ENCODE measurements around the gene PADI2.

Gene PADI2

GRCh38 chr1:17117451-17118265 lies 1.6 kb downstream of the PADI2 start:
- TF ChIP-seq CTCF (IDR thresholded peaks at IDR 0.05; ENCODE audit: low read length, missing control alignments) = no peak
- no peak for DNase-seq (ENCODE audit: low read depth)
- H3K4me3 ChIP-seq (replicated peaks; ENCODE audit: low read depth, low read length) = no peak overlapping the region

GRCh38 chr1:17116643-17117042 lies 2.6 kb downstream of the PADI2 start:
- TF ChIP-seq CTCF (IDR thresholded peaks at IDR 0.05; ENCODE audit: low read length, missing control alignments) = no peak
- DNase-seq (ENCODE audit: low read depth) = no peak
- H3K4me3 ChIP-seq (replicated peaks; ENCODE audit: low read depth, low read length) = no peak overlapping the region

- no peak overlapping the region for H3K4me3 ChIP-seq (replicated peaks; ENCODE audit: low read depth, low read length)
- no peak for TF ChIP-seq CTCF (IDR thresholded peaks at IDR 0.05; ENCODE audit: low read length, missing control alignments)
- DNase-seq (ENCODE audit: low read depth) = no peak
Observed at GRCh38 chr1:17113963-17114362, 5.3 kb downstream of the PADI2 start.

GRCh38 chr1:17112496-17113236 lies 6.6 kb downstream of the PADI2 start:
- H3K4me3 ChIP-seq (replicated peaks; ENCODE audit: low read depth, low read length) = no peak overlapping the region

GRCh38 chr1:17112076-17112475 lies 7.2 kb downstream of the PADI2 start:
- DNase-seq (ENCODE audit: low read depth) = no peak
- H3K4me3 ChIP-seq (replicated peaks; ENCODE audit: low read depth, low read length) = no peak overlapping the region
- no peak for TF ChIP-seq CTCF (IDR thresholded peaks at IDR 0.05; ENCODE audit: low read length, missing control alignments)

More at GRCh38 chr1:17112496-17113236, 6.6 kb downstream of the PADI2 start:
- no peak for DNase-seq (ENCODE audit: low read depth)
- TF ChIP-seq CTCF (IDR thresholded peaks at IDR 0.05; ENCODE audit: low read length, missing control alignments) = no peak

- DNase-seq (ENCODE audit: low read depth) = no peak
- no peak for TF ChIP-seq CTCF (IDR thresholded peaks at IDR 0.05; ENCODE audit: low read length, missing control alignments)
- no peak overlapping the region for H3K4me3 ChIP-seq (replicated peaks; ENCODE audit: low read depth, low read length)
Observed at GRCh38 chr1:17110555-17110926, 8.7 kb downstream of the PADI2 start.

Data from fibroblast of pulmonary artery (primary cell).